ENCODE measurements around the gene TCF19.

DNA sequence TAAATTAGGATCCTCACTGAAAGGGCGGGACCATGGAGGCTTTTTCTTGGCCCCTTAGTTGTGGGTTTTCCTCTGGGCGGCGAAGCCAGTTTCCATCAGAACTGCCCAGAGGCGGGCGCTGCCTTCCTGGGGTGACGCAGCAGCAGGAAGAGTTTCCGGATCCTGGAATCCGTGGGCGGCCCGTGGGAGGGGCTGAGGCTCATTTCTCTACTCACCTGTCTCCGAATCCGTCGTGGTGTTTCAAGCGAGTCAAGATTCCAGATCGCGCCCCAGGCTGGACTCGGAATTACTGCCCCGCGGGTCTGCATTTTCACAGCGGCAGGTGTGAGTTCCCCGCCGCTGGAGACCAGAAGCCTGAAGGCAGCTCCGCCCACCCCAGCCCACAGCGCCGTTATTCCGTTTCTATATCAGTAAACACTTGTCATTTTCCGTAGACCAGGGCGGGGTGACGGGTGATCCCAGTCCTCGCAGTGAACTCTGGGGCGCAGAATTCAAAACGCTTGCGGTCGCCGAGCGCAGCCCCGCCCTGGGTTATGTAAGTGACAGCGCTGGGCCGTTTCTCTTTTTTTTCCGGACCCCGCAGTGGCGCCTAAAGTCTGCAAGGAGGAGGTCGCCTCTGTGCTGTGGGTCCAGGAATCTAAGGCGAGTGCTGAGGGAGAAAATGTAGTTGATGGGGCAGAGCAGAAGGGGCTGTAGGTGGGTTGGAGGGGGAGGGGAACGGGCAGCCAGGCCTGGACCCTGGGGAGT, 39.3 kb downstream of the TCF19 start:
- peak in 1 of 3 donors; percentile 28 for TF ChIP-seq POLR2AphosphoS5 (IDR thresholded peaks at IDR 0.05)
- TF ChIP-seq, protein P1, sequence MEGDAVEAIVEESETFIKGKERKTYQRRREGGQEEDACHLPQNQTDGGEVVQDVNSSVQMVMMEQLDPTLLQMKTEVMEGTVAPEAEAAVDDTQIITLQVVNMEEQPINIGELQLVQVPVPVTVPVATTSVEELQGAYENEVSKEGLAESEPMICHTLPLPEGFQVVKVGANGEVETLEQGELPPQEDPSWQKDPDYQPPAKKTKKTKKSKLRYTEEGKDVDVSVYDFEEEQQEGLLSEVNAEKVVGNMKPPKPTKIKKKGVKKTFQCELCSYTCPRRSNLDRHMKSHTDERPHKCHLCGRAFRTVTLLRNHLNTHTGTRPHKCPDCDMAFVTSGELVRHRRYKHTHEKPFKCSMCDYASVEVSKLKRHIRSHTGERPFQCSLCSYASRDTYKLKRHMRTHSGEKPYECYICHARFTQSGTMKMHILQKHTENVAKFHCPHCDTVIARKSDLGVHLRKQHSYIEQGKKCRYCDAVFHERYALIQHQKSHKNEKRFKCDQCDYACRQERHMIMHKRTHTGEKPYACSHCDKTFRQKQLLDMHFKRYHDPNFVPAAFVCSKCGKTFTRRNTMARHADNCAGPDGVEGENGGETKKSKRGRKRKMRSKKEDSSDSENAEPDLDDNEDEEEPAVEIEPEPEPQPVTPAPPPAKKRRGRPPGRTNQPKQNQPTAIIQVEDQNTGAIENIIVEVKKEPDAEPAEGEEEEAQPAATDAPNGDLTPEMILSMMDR (IDR thresholded peaks at IDR 0.05): no peak
